Urinary bladder (tissue), 4 donors: ENCODE results near the gene RAB8B. TPM values are rescaled to one million over a fixed set of nuclear protein-coding genes. Genes with fewer than 3 reads are reported as not detected.
"Not testable (repeated sequence)": the region's sequence is repeated elsewhere in the genome, so short reads cannot be mapped to it uniquely, and the experiment has no call there.

Experiments
- DNase-seq: peaks from one replicate; pipeline ENCODE4 v3.0.0-alpha.2; 2015; ENCODE audit errors: extremely low spot score
- H3K27ac ChIP-seq: one replicate; pipeline ENCODE4 v1.5.1; 2013; ENCODE audit warnings: low read depth, mild to moderate bottlenecking, moderate library complexity
- H3K36me3 ChIP-seq: one replicate; pipeline ENCODE4 v1.6.1; 2013; ENCODE audit warnings: mild to moderate bottlenecking, moderate library complexity; ENCODE audit not compliant: insufficient read depth
- H3K4me1 ChIP-seq: one replicate; pipeline ENCODE4 v1.6.1; 2013; ENCODE audit warnings: mild to moderate bottlenecking, moderate library complexity; ENCODE audit not compliant: insufficient read depth
- H3K4me3 ChIP-seq: one replicate; pipeline ENCODE4 v1.5.1; 2013; ENCODE audit warnings: low read depth, low read length
- WGBS: extraction: QIAGEN DNeasy Blood & Tissue Kit; methylation state at CpG from one replicate; pipeline ENCODE4 v1.1.7; 2013; 5-methylcytosine and 5-hydroxymethylcytosine counted together
- polyA plus RNA-seq: library from polyadenylated mRNA; stranded (reverse); fragments of 200-250 nt; gene quantifications from one replicate; pipeline ENCODE4 v1.2.3, GENCODE V29; 2013
- total RNA-seq: library from RNA; depleted of rRNA; stranded (reverse); fragments of >200 nt; gene quantifications from one replicate; pipeline ENCODE4 v1.2.3, GENCODE V29; 2014
- donor health status: healthy with polysubstance abuse.
- donor health status: healthy.

RAB8B gene
- total and polyA plus RNA-seq, 2 donors, result 27.7 to 105 TPM

DNA sequence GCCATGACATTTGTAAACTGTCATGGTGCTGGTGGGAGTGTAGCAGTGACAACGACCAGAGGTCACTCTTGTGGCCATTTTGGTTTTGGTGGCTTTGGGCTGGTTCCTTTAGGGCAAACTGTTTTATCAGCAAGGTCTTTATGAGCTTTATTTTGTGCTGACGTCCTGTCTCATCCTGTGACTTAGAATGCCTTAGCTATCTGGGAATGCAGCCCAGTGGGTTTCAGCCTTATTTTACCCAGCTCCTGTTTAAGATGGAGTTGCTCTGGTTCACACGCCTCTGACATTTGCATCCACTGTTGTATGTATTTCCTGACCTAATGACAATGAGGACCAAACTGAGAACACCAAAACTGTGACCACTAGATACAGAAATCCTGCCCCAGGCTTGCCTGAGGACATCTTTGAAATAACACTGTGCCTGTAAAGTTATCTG lies 37.6 kb downstream of the RAB8B start:
- no peak for DNase-seq
- Histone ChIP-seq H3K27ac (no peak overlapping the region), H3K36me3 (no peaks in the 10 kb centered on the region), H3K4me3 (no peak overlapping the region), H3K4me1 (no peaks in the 10 kb centered on the region)
- 51% methylated on average over 3 of the region's 3 CpGs for WGBS

DNA sequence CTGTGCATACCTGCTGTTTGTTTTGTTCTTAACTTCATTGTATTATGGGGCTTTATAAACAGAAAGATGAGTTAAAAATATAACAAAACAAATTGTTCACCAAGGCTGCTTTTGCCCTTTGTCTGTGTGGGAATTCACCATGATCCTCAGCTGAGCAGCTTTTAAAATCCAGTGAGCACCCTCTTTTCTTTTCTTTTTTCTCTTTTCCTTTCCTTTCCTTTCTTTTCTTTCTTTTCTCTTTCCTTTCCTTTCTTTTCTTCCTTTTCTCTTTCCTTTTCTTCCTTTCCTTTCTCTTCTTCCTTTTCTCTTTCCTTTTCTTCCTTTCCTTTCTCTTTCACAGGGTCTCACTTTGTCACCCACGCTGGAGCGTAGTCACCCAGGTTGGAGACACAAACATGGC lies 38.3 kb downstream of the RAB8B start:
- H3K4me3 ChIP-seq, result no peak overlapping the region
- H3K36me3 ChIP-seq, result no peaks in the 10 kb centered on the region
- DNase-seq, result no peak
- H3K4me1 ChIP-seq, result no peaks in the 10 kb centered on the region
- WGBS, result 94% methylated on average over 2 of the region's 2 CpGs
- H3K27ac ChIP-seq, result no peak overlapping the region

DNA sequence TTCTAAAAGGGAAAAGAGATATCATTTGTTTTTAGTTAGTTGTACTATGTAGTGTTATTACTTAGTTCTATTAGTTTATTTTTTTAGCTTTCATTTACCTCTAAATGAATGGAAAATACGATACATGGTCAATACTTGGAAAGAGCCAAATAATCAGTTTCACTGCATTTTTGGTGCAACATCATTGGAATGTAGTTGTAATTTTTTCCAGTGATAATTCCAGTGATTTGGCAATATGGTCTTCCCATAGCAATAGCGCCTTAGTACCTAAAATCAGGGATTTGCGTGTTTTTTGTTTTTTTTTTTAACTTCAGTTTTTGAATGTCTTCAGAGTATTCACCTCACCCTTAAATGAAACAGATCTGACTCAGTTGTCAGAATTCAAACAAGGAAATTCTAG lies 41.8 kb downstream of the RAB8B start:
- WGBS, result 92% methylated on average over 3 of the region's 3 CpGs
- Histone ChIP-seq H3K4me1 (peaks cover 2% of the 10 kb centered on the region), H3K27ac (no peak overlapping the region), H3K36me3 (no peaks in the 10 kb centered on the region), H3K4me3 (no peak overlapping the region)
- DNase-seq, result no peak

DNA sequence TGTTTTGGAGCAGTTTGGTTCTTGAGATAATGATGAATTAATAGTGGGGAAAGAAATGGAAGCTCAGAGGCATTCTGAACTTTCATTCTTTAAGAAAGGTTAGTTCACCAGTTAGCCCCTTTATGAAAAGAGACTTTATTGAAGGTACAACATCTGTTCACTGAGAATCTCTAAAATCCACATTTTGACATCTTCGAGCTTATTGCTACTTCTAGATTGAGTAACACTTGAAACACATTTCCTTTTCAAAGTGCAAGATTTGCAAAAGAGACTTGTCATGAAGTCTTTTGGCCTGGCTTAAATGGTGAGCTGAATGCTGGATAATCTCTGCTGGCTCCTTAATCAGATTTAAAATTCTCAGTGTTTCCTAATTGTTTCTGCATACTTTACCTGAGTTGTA lies 42.3 kb downstream of the RAB8B start:
- peaks cover 2% of the 10 kb centered on the region for H3K4me1 ChIP-seq
- 55% methylated on average over 1 of the region's 1 CpG for WGBS

DNA sequence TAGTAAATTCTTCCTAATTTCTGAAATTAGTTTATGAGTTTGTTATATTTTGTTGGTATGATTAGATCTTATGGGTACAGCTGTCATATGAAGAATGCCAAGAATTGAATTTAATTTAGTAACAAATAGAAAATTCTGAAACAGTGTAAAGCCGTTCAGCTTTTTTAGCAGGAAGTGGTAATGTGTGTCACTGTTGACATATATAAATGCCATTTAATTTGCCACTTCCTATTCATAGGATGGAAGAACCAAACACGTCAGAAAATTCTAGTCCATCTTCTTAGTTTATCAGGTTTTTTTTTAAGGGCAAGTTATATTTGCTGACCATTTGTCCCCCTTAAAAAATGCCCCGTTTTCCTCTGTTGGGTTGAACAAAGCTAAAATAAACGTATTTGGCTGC lies 43.0 kb downstream of the RAB8B start:
- 62% methylated on average over 4 of the region's 4 CpGs for WGBS
- H3K4me1 ChIP-seq, result peaks cover 2% of the 10 kb centered on the region
- H3K36me3 ChIP-seq, result no peaks in the 10 kb centered on the region
- no peak for DNase-seq
- H3K4me3 ChIP-seq, result no peak overlapping the region
- no peak overlapping the region for H3K27ac ChIP-seq

More for the DNA sequence above, 42.3 kb downstream of the RAB8B start:
- DNase-seq, result no peak
- Histone ChIP-seq H3K36me3 (no peaks in the 10 kb centered on the region), H3K27ac (peak overlapping the region; percentile 23), H3K4me3 (no peak overlapping the region)

DNA sequence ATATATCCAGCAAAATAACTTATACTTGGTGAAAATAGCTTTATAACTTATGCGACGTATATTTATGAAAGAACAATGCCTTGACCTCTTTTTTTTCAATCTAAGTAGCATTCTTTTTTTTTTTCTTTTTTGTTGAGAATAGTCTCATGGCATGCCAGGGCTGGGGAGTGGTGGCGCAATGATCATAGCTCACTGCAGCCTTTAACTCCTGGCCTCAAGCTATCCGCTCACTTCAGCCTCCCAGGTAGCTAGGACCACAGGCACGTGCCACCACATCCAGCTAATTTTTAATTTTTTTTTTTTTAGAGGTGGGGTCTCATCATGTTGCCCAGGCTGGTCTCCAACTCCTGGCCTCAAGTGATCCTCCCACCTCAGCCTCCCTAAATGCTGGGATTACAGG lies 43.5 kb downstream of the RAB8B start:
- WGBS, result 95% methylated on average over 5 of the region's 5 CpGs
- Histone ChIP-seq H3K4me3 (no peak overlapping the region), H3K4me1 (peaks cover 2% of the 10 kb centered on the region), H3K27ac (no peak overlapping the region), H3K36me3 (no peaks in the 10 kb centered on the region)
- no peak for DNase-seq

DNA sequence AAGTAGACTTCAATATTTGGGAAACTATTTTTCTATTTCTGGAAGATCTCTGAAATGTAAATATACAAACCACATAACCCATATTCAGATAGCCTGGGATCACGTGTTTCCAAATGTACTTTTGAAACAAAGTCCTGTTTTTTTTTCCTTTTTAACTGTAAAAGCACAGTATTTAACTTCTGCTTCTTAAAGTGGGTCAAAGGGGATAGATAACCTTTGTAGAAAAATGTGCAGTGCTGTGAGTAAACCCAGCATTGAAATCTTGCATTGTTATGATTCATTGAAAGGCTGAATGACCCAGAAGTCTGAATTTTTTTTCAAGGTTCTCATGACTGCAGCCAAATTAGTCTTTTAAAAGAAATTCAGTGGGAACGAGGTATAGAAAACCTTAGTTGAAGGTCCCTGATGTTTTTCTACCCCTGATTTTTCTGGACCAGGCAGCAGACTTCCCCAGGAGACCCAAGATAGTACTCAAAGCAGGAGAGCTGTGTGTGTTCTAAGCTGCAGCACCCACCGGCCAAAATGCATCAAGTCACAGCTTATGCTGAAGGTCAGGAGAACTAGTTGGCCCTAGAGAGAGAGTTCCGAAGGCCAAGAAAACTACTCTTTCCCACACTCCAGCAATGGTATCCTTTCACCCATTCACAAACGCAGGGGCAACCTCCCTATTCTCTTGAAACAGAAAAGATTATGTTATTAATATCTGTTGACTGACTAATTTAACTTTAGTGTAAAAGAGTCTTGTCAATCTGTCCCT lies 44.4 kb downstream of the RAB8B start:
- no peak for DNase-seq
- no peak overlapping the region for H3K27ac ChIP-seq
- 41% methylated on average over 5 of the region's 5 CpGs for WGBS
- peaks cover 2% of the 10 kb centered on the region for H3K4me1 ChIP-seq
- no peaks in the 10 kb centered on the region for H3K36me3 ChIP-seq
- H3K4me3 ChIP-seq, result no peak overlapping the region

DNA sequence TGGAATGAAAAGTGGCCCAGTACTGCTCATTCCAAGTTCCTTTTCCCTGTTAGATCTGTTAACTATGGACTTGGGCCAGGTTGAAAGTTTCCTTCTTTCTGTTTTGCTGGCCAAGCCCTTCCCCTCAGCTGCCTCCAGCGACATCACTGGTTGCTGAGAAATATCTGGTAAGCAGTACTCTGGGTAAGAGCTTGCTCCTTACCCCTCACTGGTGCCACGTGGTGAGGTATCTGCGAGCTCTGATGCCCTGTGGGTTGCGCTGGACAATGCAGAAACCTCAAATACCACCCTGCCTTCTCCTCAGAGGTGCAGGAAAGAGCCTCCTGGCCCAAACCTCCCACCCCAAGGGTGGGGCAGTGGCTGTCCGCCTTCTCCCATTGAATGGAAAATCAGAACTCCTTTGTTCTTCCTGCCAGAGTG lies 45.1 kb downstream of the RAB8B start:
- Histone ChIP-seq H3K27ac (peak overlapping the region; percentile 27), H3K4me1 (peaks cover 2% of the 10 kb centered on the region), H3K36me3 (no peaks in the 10 kb centered on the region), H3K4me3 (no peak overlapping the region)
- 51% methylated on average over 5 of the region's 5 CpGs for WGBS
- no peak for DNase-seq

DNA sequence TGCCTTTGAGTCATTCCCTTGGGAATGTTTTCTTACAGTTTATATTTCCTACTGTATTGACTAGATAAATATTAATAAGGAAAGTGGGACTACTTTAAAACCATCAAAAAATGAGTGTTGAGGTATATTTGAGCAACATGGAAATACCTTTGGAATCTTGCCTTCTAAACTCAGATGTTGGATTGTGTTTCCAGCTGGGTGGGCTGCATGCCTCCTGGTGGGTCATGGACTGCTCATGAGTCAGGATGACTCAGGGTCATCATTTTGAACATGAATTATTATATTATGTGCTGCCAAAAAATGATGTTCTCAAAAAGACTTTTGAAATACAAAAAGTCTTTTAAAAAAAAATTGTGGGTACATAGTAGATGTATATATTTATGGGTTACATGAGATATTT lies 46.9 kb downstream of the RAB8B start:
- DNase-seq, result no peak
- H3K36me3 ChIP-seq, result no peaks in the 10 kb centered on the region
- H3K27ac ChIP-seq, result no peak overlapping the region
- H3K4me3 ChIP-seq, result no peak overlapping the region
- peaks cover 2% of the 10 kb centered on the region for H3K4me1 ChIP-seq

DNA sequence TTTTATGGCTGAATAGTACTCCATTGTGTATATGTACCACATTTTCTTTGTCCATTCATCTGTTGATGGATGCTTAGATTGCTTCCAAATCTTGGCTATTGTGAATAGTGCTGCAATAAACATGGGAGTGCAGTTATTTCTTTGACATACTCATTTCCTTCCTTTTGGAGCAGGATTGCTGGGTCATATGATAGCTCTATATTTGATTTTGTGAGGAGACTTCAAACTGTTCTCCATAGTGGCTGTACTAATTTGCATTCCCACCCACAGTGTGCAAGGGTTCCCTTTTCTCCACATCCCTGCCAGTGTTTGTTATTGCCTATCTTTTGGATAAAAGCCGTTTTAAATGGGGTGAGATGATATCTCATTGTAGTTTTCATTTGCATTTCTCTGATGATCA lies 47.7 kb downstream of the RAB8B start:
- not testable (repeated sequence) for H3K4me3 ChIP-seq, H3K27ac ChIP-seq, H3K4me1 ChIP-seq, DNase-seq, H3K36me3 ChIP-seq
- WGBS, result 82% methylated on average over 1 of the region's 1 CpG

DNA sequence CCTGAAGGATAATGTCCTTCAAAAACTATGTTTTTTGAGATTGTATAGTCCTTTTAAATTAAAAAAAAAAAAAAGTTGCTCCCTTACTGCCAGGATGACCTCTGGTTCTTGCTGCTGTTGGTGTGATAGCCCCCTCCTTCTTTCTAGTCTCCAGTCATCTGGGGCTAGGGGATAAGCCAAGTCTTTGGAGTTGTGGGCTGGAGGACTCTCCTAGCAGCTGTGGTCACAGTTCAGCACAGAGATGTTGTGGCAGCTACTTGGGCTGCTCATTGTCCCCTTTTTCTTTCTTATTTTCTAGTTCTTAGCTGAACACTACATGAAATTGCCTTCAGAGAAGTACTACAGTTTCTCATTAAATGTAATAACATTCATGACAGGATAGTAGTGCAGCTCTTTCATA lies 48.8 kb downstream of the RAB8B start:
- DNase-seq, result no peak
- Histone ChIP-seq H3K36me3 (no peaks in the 10 kb centered on the region), H3K4me1 (peaks cover 2% of the 10 kb centered on the region), H3K27ac (no peak overlapping the region), H3K4me3 (no peak overlapping the region)

DNA sequence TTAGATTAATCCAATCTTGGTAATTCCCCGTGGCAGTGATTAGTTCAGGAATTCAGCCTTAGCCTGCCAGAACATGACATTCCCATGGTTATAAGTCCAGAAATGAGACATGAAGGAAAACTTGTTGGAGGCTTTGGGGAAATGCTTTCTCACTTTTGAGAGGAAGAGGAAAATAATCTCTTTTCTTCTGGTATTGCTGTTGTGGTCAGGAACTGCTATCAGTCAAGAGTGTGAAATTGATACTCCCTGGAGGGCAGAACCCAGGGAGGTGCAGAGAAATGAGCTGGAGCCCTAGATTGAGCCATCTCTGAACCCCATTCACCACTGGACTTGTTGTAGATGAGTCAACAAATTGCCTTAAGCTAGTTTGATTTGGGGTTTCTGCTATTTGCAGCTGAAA lies 49.4 kb downstream of the RAB8B start:
- Histone ChIP-seq H3K4me1 (peaks cover 2% of the 10 kb centered on the region), H3K4me3 (no peak overlapping the region), H3K36me3 (no peaks in the 10 kb centered on the region), H3K27ac (no peak overlapping the region)
- WGBS, result 20% methylated on average over 1 of the region's 1 CpG
- no peak for DNase-seq

DNA sequence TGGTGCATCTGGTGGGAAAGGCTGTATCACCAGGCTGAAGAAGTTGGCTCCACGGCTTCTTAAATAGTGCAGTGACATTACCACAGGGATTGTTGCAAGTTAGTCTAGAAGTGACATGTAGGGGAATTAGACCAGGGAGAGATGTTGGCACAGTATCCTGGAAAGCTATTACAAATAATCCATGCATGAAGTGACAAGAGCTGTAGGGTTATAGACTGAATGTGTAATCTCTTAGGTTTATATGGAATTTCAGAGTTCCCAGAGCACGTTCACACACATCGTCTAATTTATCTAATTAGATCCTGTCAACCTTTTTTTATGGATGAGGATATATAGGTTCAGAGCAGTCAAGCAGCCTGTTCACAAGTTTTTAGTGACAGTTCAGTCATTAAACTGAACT lies 50.7 kb downstream of the RAB8B start:
- WGBS, result 86% methylated on average over 3 of the region's 3 CpGs
- no peak overlapping the region for H3K4me3 ChIP-seq
- DNase-seq, result no peak
- H3K4me1 ChIP-seq, result no peaks in the 10 kb centered on the region
- H3K27ac ChIP-seq, result no peak overlapping the region
- no peaks in the 10 kb centered on the region for H3K36me3 ChIP-seq

DNA sequence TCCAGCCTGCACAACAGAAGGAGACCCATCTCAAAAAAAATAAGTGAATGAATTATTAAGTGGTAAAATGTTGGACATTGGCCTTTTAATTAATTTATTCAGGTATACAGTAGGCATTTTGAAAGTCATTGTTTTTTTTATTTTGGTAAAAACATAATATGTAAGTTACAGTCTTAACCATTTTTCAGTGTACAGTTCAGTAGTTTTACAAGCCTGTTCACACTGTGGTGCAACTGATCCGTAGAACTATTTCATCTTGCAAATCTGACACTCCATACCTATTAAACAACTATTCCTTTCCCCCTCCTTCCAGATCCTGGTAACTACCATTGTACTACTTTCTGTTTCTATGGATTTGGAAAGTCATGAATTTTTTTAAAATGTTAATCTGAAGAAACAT lies 51.9 kb downstream of the RAB8B start:
- WGBS, result 99% methylated on average over 1 of the region's 1 CpG
- DNase-seq, result no peak
- H3K4me3 ChIP-seq, result no peak overlapping the region
- H3K36me3 ChIP-seq, result no peaks in the 10 kb centered on the region
- H3K27ac ChIP-seq, result no peak overlapping the region
- H3K4me1 ChIP-seq, result no peaks in the 10 kb centered on the region

DNA sequence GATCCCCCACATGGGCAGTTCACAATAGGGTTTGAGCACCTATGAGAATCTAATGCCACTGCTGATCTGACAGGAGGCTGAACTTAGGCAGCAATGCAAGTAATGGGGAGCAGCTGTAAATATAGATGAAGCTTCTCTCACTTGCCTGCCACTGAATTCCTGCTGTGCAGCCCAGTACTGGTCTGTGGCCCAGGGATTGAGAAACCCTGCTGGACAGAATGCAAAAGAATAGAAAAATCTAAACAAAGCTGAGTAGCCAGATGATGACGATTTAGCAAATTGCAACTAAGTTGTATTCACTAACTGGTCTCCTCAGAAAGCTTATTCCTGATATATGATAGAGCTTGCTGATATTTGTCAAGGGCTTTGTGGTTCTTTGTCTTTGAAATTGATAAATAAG lies 53.7 kb downstream of the RAB8B start:
- H3K4me3 ChIP-seq, result no peak overlapping the region
- DNase-seq, result no peak
- no peak overlapping the region for H3K27ac ChIP-seq
- no peaks in the 10 kb centered on the region for H3K36me3 ChIP-seq
- H3K4me1 ChIP-seq, result no peaks in the 10 kb centered on the region
- 62% methylated on average over 1 of the region's 1 CpG for WGBS
